GM12878 (cell line): Measurements from ENCODE around the gene TBC1D23. TPM values are rescaled to one million over a fixed set of nuclear protein-coding genes. Genes with fewer than 3 reads are reported as not detected.

Experiments
- ATAC-seq: fragments of 200-7000 bp; cut with Tn5 transposase; 3 replicates; pipeline ENCODE4 v1.9.1; 2020; ENCODE audit warnings: mild to moderate bottlenecking, moderate library complexity
- BruUV-seq: library from RNA; stranded (reverse); fragments of 400-500 nt; replicated peaks from 2 replicates; lab custom pipeline; 2021; lab: Mats Ljungman, UMichigan
- CTCF ChIA-PET: fragments of 300-600 bp; sonication (Branson Sonifier 250); formaldehyde crosslinking; extraction: SDS; loops from one replicate; lab custom pipeline; 2021; ENCODE audit warnings: inconsistent platforms; lab: Yijun Ruan, JAX
- POLR2A ChIA-PET: fragments of 350-600 bp; formaldehyde crosslinking; extraction: SDS; loops from one replicate; lab custom pipeline; 2021; ENCODE audit warnings: inconsistent platforms; lab: Charles Lee
- RAD21 ChIA-PET: fragments of 300-600 bp; sonication (Branson Sonifier 250); formaldehyde crosslinking; loops from one replicate; lab custom pipeline; 2023; ENCODE audit warnings: antibody characterized with exemption; ENCODE audit not compliant: unreplicated experiment; lab: Charles Lee
- SMC1A ChIA-PET: fragments of 300-600 bp; sonication (Branson Sonifier 250); formaldehyde crosslinking; loops from one replicate; lab custom pipeline; 2023; ENCODE audit not compliant: unreplicated experiment, uncharacterized antibody; lab: Charles Lee
- DNase-seq: peaks from one replicate; pipeline ENCODE4 v3.0.0-alpha.2; 2011; ENCODE audit warnings: low read depth, low spot score
- FAIRE-seq: peaks from 3 replicates; lab custom pipeline; 2011; peaks lifted over from hg19 to GRCh38; lab: Jason Lieb, UNC
- H2AFZ ChIP-seq: 2 replicates; pipeline ENCODE4 v1.6.0; 2011; ENCODE audit warnings: low read depth, low read length, control low read depth; ENCODE audit not compliant: control insufficient read depth
- H3K27ac ChIP-seq: 2 replicates; pipeline ENCODE4 v1.5.1; 2011; ENCODE audit warnings: control low read depth; ENCODE audit not compliant: control insufficient read depth, insufficient read depth
- H3K27me3 ChIP-seq, 2 experiments: replicated peaks in 1 of 2; 2 replicates each; pipeline versions ENCODE4 v1.6.0 to v1.6.1; 2011; ENCODE audit warnings: low read length in 1 of 2; ENCODE audit not compliant: control insufficient read depth in 2 of 2, insufficient read depth in 2 of 2
- H3K36me3 ChIP-seq, 2 experiments: 2 replicates each; pipeline ENCODE4 v1.5.1; 2011; ENCODE audit warnings: low read length in 1 of 2; ENCODE audit not compliant: control insufficient read depth in 2 of 2, insufficient read depth in 2 of 2
- H3K4me1 ChIP-seq: 2 replicates; pipeline ENCODE4 v1.6.1; 2011; ENCODE audit warnings: mild to moderate bottlenecking, low read length, moderate library complexity, mixed read lengths; ENCODE audit not compliant: control insufficient read depth, insufficient read depth
- H3K4me2 ChIP-seq: 2 replicates; pipeline ENCODE4 v1.6.0; 2011; ENCODE audit warnings: control low read depth; ENCODE audit not compliant: control insufficient read depth, insufficient read depth
- H3K4me3 ChIP-seq: fragments of 200-600 bp; sonication (generic); 2 replicates; pipeline ENCODE4 v1.5.1; 2016
- H3K79me2 ChIP-seq: 2 replicates; pipeline ENCODE4 v1.6.0; 2011; ENCODE audit warnings: low read length; ENCODE audit not compliant: control insufficient read depth, insufficient read depth
- H3K9ac ChIP-seq: 2 replicates; pipeline ENCODE4 v1.8.0; 2011; ENCODE audit warnings: low read length, control low read depth, mixed read lengths; ENCODE audit not compliant: control insufficient read depth, insufficient read depth
- H3K9me3 ChIP-seq: replicated peaks from 3 replicates; pipeline ENCODE4 v1.5.1; 2011; ENCODE audit warnings: mild to moderate bottlenecking, low read length; ENCODE audit not compliant: control insufficient read depth, insufficient read depth
- H4K20me1 ChIP-seq: 2 replicates; pipeline ENCODE4 v1.6.0; 2011; ENCODE audit not compliant: control insufficient read depth, insufficient read depth
- CBFB ChIP-seq: IDR thresholded peaks from 2 replicates; pipeline ENCODE4 v1.6.1; 2016; ENCODE audit warnings: antibody characterized with exemption, low read depth
- CHD2 ChIP-seq: IDR thresholded peaks from 2 replicates; pipeline ENCODE4 v1.6.1; 2011; ENCODE audit warnings: low read depth, low read length, improper control_type of control experiment, borderline replicate concordance
- EED ChIP-seq: sonication (generic); IDR thresholded peaks from 2 replicates; pipeline ENCODE4 v1.6.1; 2016; ENCODE audit warnings: antibody characterized with exemption, low read depth
- HCFC1 ChIP-seq: fragments of 150-350 bp; IDR thresholded peaks from 2 replicates; pipeline ENCODE4 v1.6.1; 2014; ENCODE audit warnings: low read length
- HDGF ChIP-seq: fragments of 450-650 bp; IDR thresholded peaks from 2 replicates; pipeline ENCODE4 v1.6.1; 2016; ENCODE audit warnings: antibody characterized with exemption
- IKZF1 ChIP-seq: fragments of 450-650 bp; conservative IDR thresholded peaks from 2 replicates; pipeline ENCODE4 v1.6.1; 2017; ENCODE audit warnings: antibody characterized with exemption, mild to moderate bottlenecking
- KDM1A ChIP-seq: fragments of 200-600 bp; sonication (generic); IDR thresholded peaks from 2 replicates; pipeline ENCODE4 v1.6.1; 2016; ENCODE audit warnings: borderline replicate concordance
- MTA2 ChIP-seq: fragments of 450-650 bp; IDR thresholded peaks from 2 replicates; pipeline ENCODE4 v1.6.1; 2016; ENCODE audit warnings: low read depth, mild to moderate bottlenecking, moderate library complexity
- NFXL1 ChIP-seq: fragments of 450-650 bp; IDR thresholded peaks from 2 replicates; pipeline ENCODE4 v1.6.1; 2017; ENCODE audit warnings: antibody characterized with exemption, mild to moderate bottlenecking, borderline replicate concordance
- NR2F1 ChIP-seq: fragments of 450-650 bp; conservative IDR thresholded peaks from 2 replicates; pipeline ENCODE4 v1.6.1; 2017; ENCODE audit warnings: mild to moderate bottlenecking
- SIN3A ChIP-seq: IDR thresholded peaks from 2 replicates; pipeline ENCODE4 v1.6.1; 2012; ENCODE audit warnings: low read depth, low read length, improper control_type of control experiment
- SIX5 ChIP-seq: IDR thresholded peaks from 2 replicates; pipeline ENCODE4 v1.6.1; 2011; ENCODE audit warnings: mild to moderate bottlenecking, low read depth, low read length, moderate library complexity; ENCODE audit not compliant: severe bottlenecking
- SKIL ChIP-seq: fragments of 450-650 bp; IDR thresholded peaks from 2 replicates; pipeline ENCODE4 v1.6.1; 2017; ENCODE audit warnings: mild to moderate bottlenecking, low read depth, inconsistent platforms; ENCODE audit not compliant: poor library complexity, severe bottlenecking
- SMARCA5 ChIP-seq: fragments of 450-650 bp; IDR thresholded peaks from 2 replicates; pipeline ENCODE4 v1.6.1; 2017; ENCODE audit warnings: mild to moderate bottlenecking
- ZBED1 ChIP-seq: IDR thresholded peaks from 2 replicates; pipeline ENCODE4 v1.6.1; 2016; ENCODE audit warnings: borderline replicate concordance
- WGBS: methylation state at CpG from one replicate; pipeline ENCODE4 v1.1.6; 2016; ENCODE audit warnings: low lambda C conversion rate; ENCODE audit not compliant: insufficient replicate concordance, insufficient coverage; ENCODE audit errors: missing lambda C conversion rate; 5-methylcytosine and 5-hydroxymethylcytosine counted together
- in situ Hi-C: fragments of 300-500 bp; cut with MboI; formaldehyde crosslinking; loops from 9 replicates; pipeline ENCODE4 v1.14.3; 2018; ENCODE audit warnings: mixed read lengths
- intact Hi-C: fragments of 100-400 bp; cut with micrococcal nuclease; formaldehyde crosslinking; loops from one replicate; pipeline ENCODE4 v1.14.2; 2022; ENCODE audit not compliant: unreplicated experiment
- polyA plus RNA-seq, 11 experiments: library from polyadenylated mRNA; depleted of rRNA in 4 of 11; unstranded in 6 of 11; stranded (reverse) in 5 of 11; fragments of >200 nt; fragmentation: Nextera tagmentation in 4 of 11; fragmentation: Illumina TruSeq in 1 of 11; extraction: Ambion mirVana in 4 of 11; extraction: Trizol in 1 of 11; gene quantifications; 1 replicate in 1 of 11; 2 replicates in 10 of 11; pipeline versions ENCODE4 v1.2.1 to v1.2.3, GENCODE V29; 2011 to 2016; ENCODE audit warnings: inconsistent platforms in 2 of 11, missing spikeins in 2 of 11, low read depth in 1 of 11
- total RNA-seq, 4 experiments: library from RNA; depleted of rRNA in 3 of 4; stranded (reverse); fragments of >200 nt in 3 of 4; fragmentation: Illumina TruSeq in 1 of 4; extraction: Trizol in 1 of 4; gene quantifications; 2 replicates each; pipeline versions ENCODE4 v1.2.1 to v1.2.3, GENCODE V29; 2013 to 2021
- TF ChIP-seq, protein P1 (sequence below): fragments of 450-650 bp; IDR thresholded peaks from 2 replicates; pipeline ENCODE4 v1.6.1; 2016; ENCODE audit warnings: mild to moderate bottlenecking, moderate library complexity, borderline replicate concordance

TBC1D23 gene
- total and polyA plus RNA-seq, 10 of the 15 experiments (the other 5 are each of a cell fraction or from before 2014, with no cell fraction given), result 8.2 to 23.2 (median 16.6) TPM

- no peak overlapping the region for H3K4me3 ChIP-seq
- ATAC-seq, result no peak
- ChIA-PET CTCF (no interaction called here), SMC1A (no interaction called here), POLR2A (no interaction called here), RAD21 (no interaction called here)
- 88% methylated on average over 26 of the region's 26 CpGs for WGBS
- H2AFZ ChIP-seq, result no peak overlapping the region
- H3K27me3 ChIP-seq, result no peaks in the 10 kb centered on the region
- FAIRE-seq, result no peak
- no peak overlapping the region for H3K27ac ChIP-seq
- H3K9ac ChIP-seq, result no peak overlapping the region
- no peaks in the 10 kb centered on the region for H3K4me1 ChIP-seq
- intact Hi-C loops, result no loop called here
- in situ Hi-C loops, result no loop called here
- H3K9me3 ChIP-seq, result no peaks in the 10 kb centered on the region
- H4K20me1 ChIP-seq, result no peaks in the 10 kb centered on the region
- no peaks in the 10 kb centered on the region for H3K79me2 ChIP-seq
- no peak for DNase-seq
- TF ChIP-seq SIX5 (no peak), NFXL1 (no peak), CBFB (no peak), SIN3A (no peak), IKZF1 (no peak), CHD2 (no peak), EED (no peak), MTA2 (no peak), SMARCA5 (no peak), KDM1A (no peak)
- no peaks in the 10 kb centered on the region for H3K36me3 ChIP-seq
- BruUV-seq, result no TSS peak
- no peak overlapping the region for H3K4me2 ChIP-seq
Observed at GRCh38 chr3:100225193-100225592, 35.6 kb upstream of the TBC1D23 start.

DNA sequence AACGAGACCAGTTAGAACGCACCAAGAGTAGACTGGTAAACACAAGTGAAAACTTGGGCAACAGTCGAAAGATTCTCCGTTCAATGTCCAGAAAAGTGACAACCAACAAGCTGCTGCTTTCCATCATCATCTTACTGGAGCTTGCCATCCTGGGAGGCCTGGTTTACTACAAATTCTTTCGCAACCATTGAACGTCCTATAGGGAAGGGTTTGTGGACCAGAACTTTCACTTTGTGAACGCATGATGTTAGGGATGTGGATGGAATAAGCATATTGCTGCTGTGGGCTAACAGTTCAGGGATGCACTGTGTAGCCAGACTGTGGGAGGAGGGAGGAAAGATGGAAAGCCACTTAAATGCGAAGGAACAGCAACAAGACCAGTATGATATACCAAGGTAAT lies 34.9 kb upstream of the TBC1D23 start:
- Histone ChIP-seq H3K36me3 (no peaks in the 10 kb centered on the region), H4K20me1 (no peaks in the 10 kb centered on the region), H3K4me1 (no peaks in the 10 kb centered on the region), H3K4me2 (no peak overlapping the region), H3K4me3 (no peak overlapping the region), H3K27me3 (no peaks in the 10 kb centered on the region), H2AFZ (no peak overlapping the region), H3K27ac (no peak overlapping the region), H3K79me2 (no peaks in the 10 kb centered on the region), H3K9me3 (no peaks in the 10 kb centered on the region), H3K9ac (no peak overlapping the region)
- ATAC-seq (no peak), FAIRE-seq (no peak), DNase-seq (no peak)
- CTCF ChIA-PET, result interaction anchor here (0.6 kb wide), 1 partner anchor 9 kb away, joined by 4 read pairs; no protein-coding TSS in a partner anchor
- POLR2A ChIA-PET, result no interaction called here
- in situ Hi-C loops (no loop called here), intact Hi-C loops (no loop called here)
- WGBS, result 85% methylated on average over 8 of the region's 8 CpGs
- SMC1A ChIA-PET, result no interaction called here
- RAD21 ChIA-PET, result no interaction called here
- no TSS peak for BruUV-seq
- no peak for TF ChIP-seq HDGF
- TF ChIP-seq NR2F1, result no peak
- TF ChIP-seq SKIL, result no peak
- TF ChIP-seq ZBED1, result no peak
- TF ChIP-seq, protein P1, sequence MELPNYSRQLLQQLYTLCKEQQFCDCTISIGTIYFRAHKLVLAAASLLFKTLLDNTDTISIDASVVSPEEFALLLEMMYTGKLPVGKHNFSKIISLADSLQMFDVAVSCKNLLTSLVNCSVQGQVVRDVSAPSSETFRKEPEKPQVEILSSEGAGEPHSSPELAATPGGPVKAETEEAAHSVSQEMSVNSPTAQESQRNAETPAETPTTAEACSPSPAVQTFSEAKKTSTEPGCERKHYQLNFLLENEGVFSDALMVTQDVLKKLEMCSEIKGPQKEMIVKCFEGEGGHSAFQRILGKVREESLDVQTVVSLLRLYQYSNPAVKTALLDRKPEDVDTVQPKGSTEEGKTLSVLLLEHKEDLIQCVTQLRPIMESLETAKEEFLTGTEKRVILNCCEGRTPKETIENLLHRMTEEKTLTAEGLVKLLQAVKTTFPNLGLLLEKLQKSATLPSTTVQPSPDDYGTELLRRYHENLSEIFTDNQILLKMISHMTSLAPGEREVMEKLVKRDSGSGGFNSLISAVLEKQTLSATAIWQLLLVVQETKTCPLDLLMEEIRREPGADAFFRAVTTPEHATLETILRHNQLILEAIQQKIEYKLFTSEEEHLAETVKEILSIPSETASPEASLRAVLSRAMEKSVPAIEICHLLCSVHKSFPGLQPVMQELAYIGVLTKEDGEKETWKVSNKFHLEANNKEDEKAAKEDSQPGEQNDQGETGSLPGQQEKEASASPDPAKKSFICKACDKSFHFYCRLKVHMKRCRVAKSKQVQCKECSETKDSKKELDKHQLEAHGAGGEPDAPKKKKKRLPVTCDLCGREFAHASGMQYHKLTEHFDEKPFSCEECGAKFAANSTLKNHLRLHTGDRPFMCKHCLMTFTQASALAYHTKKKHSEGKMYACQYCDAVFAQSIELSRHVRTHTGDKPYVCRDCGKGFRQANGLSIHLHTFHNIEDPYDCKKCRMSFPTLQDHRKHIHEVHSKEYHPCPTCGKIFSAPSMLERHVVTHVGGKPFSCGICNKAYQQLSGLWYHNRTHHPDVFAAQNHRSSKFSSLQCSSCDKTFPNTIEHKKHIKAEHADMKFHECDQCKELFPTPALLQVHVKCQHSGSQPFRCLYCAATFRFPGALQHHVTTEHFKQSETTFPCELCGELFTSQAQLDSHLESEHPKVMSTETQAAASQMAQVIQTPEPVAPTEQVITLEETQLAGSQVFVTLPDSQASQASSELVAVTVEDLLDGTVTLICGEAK, result no peak
- TF ChIP-seq HCFC1, result no peak
- no peak for TF ChIP-seq KDM1A
